ENCODE data around the gene ZFAND3.

Gene ZFAND3

DNA sequence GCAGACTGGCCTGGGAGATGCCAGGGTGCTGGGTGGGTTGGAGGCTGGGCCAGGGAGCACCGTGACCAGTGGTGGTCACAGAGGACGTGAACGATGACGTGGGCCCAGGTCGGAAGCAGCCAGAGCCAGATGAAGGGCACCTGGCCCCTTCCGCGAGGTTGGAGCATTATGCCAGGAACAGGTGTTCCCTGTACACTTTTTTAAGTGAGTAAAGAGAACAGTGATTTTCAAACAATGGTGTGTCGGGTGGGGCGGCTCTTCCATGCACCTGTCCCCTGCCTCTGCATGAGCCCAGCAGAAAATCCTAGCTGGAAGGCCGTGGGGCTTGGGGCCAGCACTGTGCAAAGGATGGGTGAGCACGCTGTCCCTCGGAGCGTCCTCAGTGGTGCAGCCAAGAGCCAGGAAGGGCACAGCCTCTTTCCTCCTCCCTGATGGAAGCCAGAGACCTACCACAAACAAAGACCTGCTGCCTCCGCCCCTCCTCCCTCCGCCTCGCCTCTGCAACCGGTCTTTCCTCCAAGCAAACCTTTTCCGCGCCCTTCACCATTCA lies 350.5 kb downstream of the ZFAND3 start:
- no peak for DNase-seq (ENCODE audit: low read depth)

DNA sequence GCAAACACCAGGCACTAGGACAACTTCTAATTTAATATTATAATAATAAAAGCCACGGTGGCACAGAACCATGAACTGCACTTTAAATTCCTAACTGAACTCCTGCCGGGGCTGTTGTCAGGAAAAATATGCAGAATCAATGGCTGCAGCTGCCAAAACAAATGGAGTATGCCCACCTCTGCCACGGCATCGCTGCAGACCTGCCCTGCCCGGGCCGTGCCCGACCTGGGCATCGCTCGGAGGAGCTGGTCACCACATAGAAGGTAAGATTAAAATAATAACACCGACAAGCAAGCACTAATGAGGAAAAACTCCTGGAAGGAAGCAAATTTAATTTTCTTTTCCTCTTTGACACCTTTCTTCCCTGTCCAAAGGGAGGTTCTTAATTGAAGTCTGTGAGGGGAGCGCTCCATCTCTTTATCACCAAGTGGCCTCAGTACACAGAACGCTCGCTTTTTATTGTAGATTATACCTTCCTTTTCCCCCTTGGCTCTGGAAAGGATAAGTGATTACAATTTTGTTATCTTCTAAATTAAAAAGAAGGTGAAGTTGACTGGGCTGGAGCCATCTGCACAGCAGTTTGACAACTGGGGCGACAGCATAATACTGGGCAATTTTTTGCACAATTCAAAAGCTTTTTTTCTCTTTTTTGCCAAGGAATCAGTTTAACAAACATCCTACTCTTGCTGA lies 351.3 kb downstream of the ZFAND3 start:
- DNase-seq (ENCODE audit: low read depth), result no peak

DNA sequence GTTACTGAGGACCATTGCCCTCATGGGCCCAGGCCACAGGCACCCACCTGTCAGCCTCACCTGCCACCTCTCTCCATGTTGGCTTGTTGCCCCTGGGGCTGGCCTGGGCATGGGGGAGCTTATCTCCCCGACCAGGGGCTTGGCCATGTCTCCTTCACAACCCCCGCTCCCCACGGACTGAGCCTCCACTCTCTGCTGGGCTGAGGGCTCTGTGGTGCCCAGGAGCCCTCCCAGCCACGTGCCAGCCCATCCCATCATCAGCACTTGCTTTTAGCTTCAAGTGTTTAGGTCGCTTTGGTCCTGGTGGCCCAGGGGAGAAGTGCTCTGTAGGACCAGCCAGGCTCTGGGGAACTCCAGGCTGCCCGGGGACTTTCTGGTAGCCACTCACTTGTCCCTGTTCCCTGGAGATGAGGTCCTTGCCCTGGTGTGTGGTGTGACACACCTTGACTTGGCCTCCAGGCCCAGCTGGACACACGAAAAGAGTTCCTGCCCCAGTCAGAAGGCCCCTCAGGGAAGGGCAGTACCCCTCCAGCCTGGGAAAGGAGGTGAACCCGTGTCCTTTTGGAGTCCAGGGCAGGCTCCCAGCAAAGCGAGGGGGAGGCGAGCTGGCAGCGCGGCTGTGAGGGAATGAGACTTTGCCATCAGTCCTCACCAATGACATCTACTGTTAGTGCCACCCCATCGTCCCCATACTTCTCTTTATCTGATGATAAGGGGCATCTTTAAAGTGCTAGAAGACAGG lies 352.6 kb downstream of the ZFAND3 start:
- DNase-seq (ENCODE audit: low read depth), result no peak

DNA sequence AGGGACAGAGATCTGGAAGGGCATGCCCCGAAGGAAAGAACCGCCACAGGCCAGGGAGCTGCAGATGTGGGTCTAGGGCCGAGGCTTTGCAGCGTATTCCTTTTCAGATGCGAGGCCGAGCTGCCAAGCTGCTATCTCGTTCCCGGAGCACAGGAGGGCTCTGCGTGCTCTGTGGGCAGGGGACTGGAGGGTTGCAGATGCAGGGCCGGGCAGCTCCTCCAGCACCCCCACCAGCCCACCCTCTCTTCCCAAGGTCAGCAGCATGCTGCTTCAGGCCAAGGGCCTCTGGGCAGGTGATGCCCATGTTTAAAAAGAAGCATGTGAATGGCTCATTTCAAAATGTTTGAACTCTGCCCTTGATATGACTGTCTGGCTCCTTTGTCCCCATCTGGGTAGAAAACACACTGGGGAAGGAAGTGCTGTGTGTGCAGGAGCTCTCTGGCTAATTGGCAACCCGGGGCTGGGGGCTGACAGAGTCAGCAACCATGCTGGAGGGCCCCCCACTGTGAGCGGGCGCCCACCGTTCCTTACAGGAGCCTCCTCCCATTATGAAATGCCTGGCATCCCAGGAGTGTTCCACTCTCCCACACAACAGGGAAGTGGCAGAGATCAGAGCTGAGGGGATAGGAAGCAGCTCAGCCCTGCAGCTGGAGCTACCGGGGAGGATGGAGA lies 353.3 kb downstream of the ZFAND3 start:
- DNase-seq (ENCODE audit: low read depth), result no peak

DNA sequence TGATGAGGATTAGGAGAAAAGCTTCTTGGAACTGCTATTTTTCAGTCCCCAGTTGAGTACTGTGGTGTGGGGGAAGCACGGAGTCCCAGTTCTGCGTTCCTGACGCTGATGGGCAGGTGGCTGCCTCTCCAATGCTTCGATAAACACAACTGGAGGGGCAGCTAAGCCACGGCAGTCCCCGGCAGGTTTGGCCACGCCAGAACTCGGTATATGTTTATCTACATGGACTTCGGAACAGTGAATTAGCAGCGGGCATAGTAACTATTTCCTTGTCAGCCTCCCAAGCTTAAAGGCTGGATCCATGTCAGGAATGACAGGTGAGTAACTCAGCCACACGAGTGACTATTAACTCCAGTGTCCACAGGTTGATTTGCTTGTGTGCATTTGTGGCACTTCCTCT lies 354.4 kb downstream of the ZFAND3 start:
- DNase-seq (ENCODE audit: low read depth), result no peak

GRCh38 chr6:38174315-38174714 lies 354.8 kb downstream of the ZFAND3 start:
- DNase-seq (ENCODE audit: low read depth), result no peak

DNA sequence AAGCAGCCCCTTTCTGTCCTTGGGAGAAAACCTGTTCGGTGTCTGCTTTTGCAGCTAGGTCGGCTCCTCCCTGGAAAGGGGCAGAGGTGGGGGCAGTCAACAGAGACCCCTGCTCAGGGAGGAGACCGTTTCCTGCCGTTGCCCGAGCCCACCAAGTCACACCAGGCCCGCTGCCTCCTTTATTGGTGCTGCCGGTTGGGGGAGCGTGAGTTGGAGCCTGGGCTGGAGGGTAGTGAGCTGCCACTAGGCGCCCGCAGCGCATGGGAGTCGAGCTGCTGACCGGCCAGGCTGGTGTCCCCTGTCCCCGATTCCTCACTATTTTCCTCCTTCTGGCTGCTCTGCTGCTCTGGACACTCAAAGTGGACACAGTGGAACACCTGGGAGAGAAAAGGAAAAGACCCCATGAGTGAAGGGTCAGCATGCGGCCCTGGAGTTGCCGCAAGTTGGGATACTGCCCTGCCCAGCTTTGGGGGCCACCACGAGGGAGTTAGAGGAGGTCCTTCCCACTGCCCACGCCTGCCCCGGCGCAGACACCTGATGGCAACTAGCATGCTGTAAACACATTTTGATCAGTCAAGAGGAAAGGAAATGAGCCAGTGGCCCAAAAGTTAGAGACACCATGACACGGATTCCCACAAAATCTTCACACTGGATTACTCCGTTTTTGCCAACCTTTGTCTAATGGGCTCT lies 355.4 kb downstream of the ZFAND3 start:
- no peak for DNase-seq (ENCODE audit: low read depth)

GRCh38 chr6:38175786-38176185 lies 356.3 kb downstream of the ZFAND3 start:
- DNase-seq (ENCODE audit: low read depth), result no peak

DNA sequence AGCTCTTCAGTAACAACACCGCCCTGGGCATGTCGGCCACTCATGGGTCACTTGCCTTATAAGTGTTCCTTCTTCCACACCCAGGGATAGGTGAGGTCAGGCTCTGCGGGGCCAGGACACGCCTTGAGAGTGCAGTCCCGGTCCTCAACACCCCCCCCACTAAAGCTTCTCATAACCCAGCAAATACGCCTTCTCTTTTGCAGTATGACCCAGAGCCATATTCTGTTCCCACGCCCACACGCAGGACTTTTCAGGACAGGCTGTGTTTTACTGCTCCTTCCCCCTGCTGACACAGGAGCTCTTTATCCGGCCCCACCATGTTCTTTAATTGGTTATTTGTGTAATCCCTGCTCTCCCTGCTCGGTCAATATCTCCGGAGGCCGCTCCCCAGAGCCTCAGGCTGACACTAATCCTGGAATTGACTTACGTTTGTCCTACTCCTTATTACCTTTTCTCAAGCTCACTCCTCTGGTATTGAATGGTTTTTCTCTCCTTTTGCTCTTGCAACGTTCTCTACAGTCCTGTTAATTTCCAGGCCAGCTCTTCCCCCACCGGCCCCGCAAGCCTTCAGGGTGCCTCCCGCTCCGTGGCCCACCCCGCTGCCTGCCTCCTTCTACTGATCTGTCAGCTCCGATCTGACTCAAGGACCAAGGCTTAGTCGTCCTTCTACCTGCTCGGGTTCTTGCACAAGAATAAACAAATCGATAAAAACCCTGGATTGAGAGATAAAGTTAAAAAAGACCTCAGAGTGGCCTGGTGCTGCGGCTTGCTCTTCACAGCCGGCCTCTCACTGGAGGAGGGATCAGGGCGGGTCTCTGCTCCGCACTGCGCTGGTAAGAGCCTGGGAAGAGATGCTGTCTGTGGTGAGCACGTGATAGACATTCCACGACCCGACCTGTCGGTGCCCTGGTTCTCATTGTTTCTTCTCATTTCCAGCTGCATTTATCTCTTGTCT lies 357.5 kb downstream of the ZFAND3 start:
- DNase-seq (ENCODE audit: low read depth), result no peak

DNA sequence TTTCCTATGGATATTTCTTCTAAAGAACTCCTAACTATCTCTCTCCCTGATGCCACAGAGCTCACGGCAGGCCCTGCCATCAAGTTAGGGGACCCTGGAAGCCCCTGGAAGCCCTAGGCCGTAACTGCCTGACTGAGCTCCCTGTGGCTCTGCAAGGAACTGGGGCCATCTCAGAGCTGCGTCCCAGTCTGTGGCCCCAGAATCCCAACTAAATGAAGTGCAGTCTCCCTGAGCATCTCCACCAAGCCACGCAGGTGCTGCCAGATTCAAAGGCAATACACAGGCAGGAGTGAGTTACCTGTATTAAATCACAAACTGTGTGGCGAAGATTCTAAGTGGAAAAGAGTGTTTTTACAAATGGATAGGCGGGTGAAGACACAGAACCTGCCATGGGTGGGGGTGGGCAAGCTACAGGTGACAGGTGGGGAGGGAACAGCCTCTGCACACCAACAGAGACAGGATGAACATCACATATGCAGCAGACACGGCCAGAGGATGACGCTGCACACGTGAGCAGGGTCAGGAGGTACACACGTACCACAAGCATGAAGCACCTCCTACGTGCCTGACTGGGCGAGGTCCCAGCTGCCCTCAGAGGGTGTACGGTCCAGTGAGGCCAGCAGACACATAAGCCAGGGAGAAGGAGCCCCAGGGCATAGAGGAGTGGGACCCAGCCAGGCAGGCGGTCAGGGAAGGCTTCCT lies 358.5 kb downstream of the ZFAND3 start:
- DNase-seq (ENCODE audit: low read depth), result no peak

GRCh38 chr6:38178584-38178886 lies 359.0 kb downstream of the ZFAND3 start:
- DNase-seq (ENCODE audit: low read depth), result no peak

GRCh38 chr6:38179300-38179699 lies 359.8 kb downstream of the ZFAND3 start:
- no peak for DNase-seq (ENCODE audit: low read depth)

DNA sequence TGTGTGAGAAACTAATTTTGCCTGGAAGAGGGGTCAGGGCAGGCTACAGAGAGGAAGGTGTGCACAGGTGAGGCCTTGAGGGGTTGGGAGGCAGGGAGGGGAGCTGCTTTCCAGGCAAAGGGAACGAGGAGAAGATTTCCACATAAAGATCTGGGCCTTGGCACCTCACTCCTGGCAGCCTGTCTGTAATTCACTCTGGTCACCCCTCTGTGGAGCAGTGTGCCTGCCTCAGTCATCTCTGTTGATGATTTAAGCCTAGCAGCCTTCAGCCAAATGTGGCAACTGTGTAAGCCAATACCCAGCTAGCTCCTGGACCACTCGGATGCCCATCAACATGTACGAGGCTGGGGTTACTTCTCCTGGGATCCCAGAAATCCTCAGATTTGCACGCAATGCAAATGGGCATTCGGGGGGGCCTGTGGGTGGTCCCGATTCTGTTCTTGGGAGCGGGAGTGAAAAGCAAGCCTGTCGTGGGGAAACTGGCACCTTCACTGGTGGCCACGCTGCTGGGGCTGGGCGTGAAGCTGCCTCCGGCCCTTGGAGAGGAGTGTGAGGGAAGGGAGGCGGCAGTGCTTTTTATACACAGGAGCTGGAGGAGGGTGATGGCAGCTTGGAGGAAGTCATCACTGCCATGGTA lies 360.4 kb downstream of the ZFAND3 start:
- DNase-seq (ENCODE audit: low read depth), result no peak

DNA sequence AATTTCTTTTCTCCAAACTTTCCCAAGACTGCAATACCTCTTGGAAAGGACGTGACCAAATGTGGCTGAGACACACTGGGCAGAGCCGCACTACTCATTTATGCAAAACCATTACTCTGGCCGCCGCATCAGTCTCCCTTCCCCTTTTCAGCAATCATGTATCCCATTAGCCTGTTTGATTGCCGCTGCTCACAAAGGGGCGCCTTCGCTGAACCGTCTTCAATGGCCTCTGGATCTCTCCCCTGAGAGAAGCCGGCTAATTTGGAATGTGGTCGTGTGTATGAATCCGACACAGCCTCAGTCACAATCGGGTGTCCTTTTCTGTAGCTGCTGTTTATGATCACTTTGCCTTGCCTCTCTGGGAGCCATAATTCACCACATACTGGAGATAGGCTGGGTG lies 361.1 kb downstream of the ZFAND3 start:
- DNase-seq (ENCODE audit: low read depth), result no peak

- no peak for DNase-seq (ENCODE audit: low read depth)
Observed at GRCh38 chr6:38182426-38182825, 362.9 kb downstream of the ZFAND3 start.

DNA sequence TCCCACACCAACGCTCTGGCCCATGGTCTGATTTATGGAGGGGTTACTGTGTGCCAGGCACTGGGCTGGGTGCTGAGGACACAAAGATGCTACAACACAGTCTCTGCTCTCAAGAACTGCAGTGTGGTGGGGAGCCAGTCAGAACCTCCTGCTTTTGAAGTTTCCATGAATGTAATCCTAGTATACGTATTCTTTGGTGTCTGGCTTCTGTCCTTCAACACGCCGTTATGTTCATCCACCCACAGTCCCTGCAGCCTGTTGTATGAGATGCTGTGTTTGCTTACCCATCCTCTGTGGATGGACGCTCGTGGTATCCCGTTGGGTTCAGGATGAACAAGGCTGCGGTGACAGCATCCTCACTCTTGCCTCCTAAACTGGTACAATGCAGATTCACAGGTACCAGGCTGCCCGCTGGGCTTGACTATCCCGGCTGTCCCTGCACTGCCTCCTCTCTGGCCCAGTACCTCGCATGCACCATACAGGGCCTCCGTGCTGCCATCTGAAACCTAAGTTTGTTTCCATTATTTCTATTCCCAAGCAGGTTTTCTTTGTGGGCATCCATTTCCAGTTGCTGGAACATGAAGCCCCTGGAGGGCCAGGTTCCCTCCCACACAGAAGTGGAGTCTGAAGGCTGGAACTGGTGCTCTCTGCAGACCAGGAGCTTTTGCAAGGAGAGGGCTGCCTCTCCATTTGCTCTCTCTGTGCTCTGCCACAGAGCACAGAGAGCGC lies 364.5 kb downstream of the ZFAND3 start:
- no peak for DNase-seq (ENCODE audit: low read depth)

- no peak for DNase-seq (ENCODE audit: low read depth)
Observed at GRCh38 chr6:38184585-38185080, 365.1 kb downstream of the ZFAND3 start.

DNA sequence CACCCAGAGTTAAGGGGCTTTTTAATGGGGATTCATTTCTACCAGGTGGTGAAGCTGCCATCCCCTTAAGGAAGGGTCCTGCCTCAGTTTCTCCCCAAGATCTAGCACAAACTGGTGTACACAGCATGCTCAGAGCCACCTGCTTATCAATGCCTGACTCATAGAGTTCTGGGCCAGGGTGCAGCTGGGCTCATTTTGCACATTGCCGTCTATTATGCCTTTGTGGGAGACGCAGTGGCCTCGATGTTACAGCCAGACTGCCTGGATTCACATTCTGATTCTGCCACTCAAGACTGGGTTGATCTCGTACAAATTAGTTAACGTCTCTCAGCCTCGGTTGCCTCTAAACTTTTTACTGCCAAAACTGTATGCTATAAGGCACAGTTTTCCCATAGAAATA lies 365.7 kb downstream of the ZFAND3 start:
- no peak for DNase-seq (ENCODE audit: low read depth)

- DNase-seq (ENCODE audit: low read depth), result no peak
Observed at GRCh38 chr6:38185752-38186151, 366.2 kb downstream of the ZFAND3 start.
